Measurements from ENCODE around the gene TFPI. TPM values are rescaled to one million over a fixed set of nuclear protein-coding genes. Genes with fewer than 3 reads are reported as not detected.

Gene TFPI
- total RNA-seq, 1 donor from 2014 or later = 0.59 TPM

- Mint-ChIP-seq H3K4me1 (ENCODE audit: low read depth, unreplicated experiment) (no peaks in the 10 kb centered on the region), H3K4me3 (ENCODE audit: unreplicated experiment) (no peak overlapping the region), H3K36me3 (ENCODE audit: unreplicated experiment) (peaks cover 21% of the 10 kb centered on the region), H3K27ac (ENCODE audit: unreplicated experiment) (no peak overlapping the region), H3K9me3 (ENCODE audit: unreplicated experiment) (peaks cover 3% of the 10 kb centered on the region), H3K27me3 (ENCODE audit: unreplicated experiment) (no peaks in the 10 kb centered on the region)
- TF ChIP-seq CTCF (IDR thresholded peaks at IDR 0.05; ENCODE audit: partially characterized antibody, unreplicated experiment) = no peak
- DNase-seq = no peak
Observed at GRCh38 chr2:187532333-187533120, 21.7 kb downstream of the TFPI start.

- no peak for TF ChIP-seq CTCF (IDR thresholded peaks at IDR 0.05; ENCODE audit: partially characterized antibody, unreplicated experiment)
- H3K4me1 Mint-ChIP-seq (ENCODE audit: low read depth, unreplicated experiment) = peaks cover 15% of the 10 kb centered on the region
- DNase-seq = no peak
- no peak overlapping the region for H3K4me3 Mint-ChIP-seq (ENCODE audit: unreplicated experiment)
- H3K27ac Mint-ChIP-seq (ENCODE audit: unreplicated experiment) = no peak overlapping the region
- peaks cover 14% of the 10 kb centered on the region for H3K36me3 Mint-ChIP-seq (ENCODE audit: unreplicated experiment)
- no peaks in the 10 kb centered on the region for H3K27me3 Mint-ChIP-seq (ENCODE audit: unreplicated experiment)
- peaks cover 1% of the 10 kb centered on the region for H3K9me3 Mint-ChIP-seq (ENCODE audit: unreplicated experiment)
Observed at GRCh38 chr2:187529977-187530721, 24.1 kb downstream of the TFPI start.

- no peaks in the 10 kb centered on the region for H3K9me3 Mint-ChIP-seq (ENCODE audit: unreplicated experiment)
Observed at GRCh38 chr2:187529248-187529976, 24.8 kb downstream of the TFPI start.

GRCh38 chr2:187528042-187528441 lies 26.2 kb downstream of the TFPI start:
- Mint-ChIP-seq H3K27ac (ENCODE audit: unreplicated experiment) (no peak overlapping the region), H3K27me3 (ENCODE audit: unreplicated experiment) (no peaks in the 10 kb centered on the region), H3K4me1 (ENCODE audit: low read depth, unreplicated experiment) (peaks cover 15% of the 10 kb centered on the region), H3K4me3 (ENCODE audit: unreplicated experiment) (no peak overlapping the region), H3K9me3 (ENCODE audit: unreplicated experiment) (no peaks in the 10 kb centered on the region), H3K36me3 (ENCODE audit: unreplicated experiment) (no peaks in the 10 kb centered on the region)
- TF ChIP-seq CTCF (IDR thresholded peaks at IDR 0.05; ENCODE audit: partially characterized antibody, unreplicated experiment) = no peak
- DNase-seq = no peak

More at GRCh38 chr2:187529248-187529976, 24.8 kb downstream of the TFPI start:
- peaks cover 15% of the 10 kb centered on the region for H3K4me1 Mint-ChIP-seq (ENCODE audit: low read depth, unreplicated experiment)
- H3K27me3 Mint-ChIP-seq (ENCODE audit: unreplicated experiment) = no peaks in the 10 kb centered on the region
- DNase-seq = no peak
- H3K4me3 Mint-ChIP-seq (ENCODE audit: unreplicated experiment) = no peak overlapping the region
- no peak overlapping the region for H3K27ac Mint-ChIP-seq (ENCODE audit: unreplicated experiment)
- no peak for TF ChIP-seq CTCF (IDR thresholded peaks at IDR 0.05; ENCODE audit: partially characterized antibody, unreplicated experiment)
- peaks cover 9% of the 10 kb centered on the region for H3K36me3 Mint-ChIP-seq (ENCODE audit: unreplicated experiment)
